Fibroblast of lung (primary cell): ENCODE results near the gene KCNH1. TPM values are rescaled to one million over a fixed set of nuclear protein-coding genes. Genes with fewer than 3 reads are reported as not detected.

Source experiments
- DNase-seq, 2 donors: peaks; one replicate each; pipeline versions ENCODE4 v3.0.0 to v3.0.0-alpha.2; 2010; ENCODE audit warnings: low read depth in 2 of 2
- H2AFZ ChIP-seq: 2 replicates; pipeline ENCODE4 v1.5.1; 2012; ENCODE audit warnings: low read length, control low read depth, inconsistent platforms
- H3K27ac ChIP-seq: 2 replicates; pipeline ENCODE4 v1.5.1; 2011; ENCODE audit warnings: low read length, control low read depth; ENCODE audit not compliant: insufficient read depth
- H3K27me3 ChIP-seq: 2 replicates; pipeline ENCODE4 v1.5.1; 2011; ENCODE audit warnings: mild to moderate bottlenecking, low read length; ENCODE audit not compliant: control insufficient read depth, insufficient read depth
- H3K36me3 ChIP-seq: 2 replicates; pipeline ENCODE4 v1.5.1; 2011; ENCODE audit warnings: low read length; ENCODE audit not compliant: control insufficient read depth, insufficient read depth
- H3K4me1 ChIP-seq: 2 replicates; pipeline ENCODE4 v1.5.1; 2011; ENCODE audit warnings: low read length; ENCODE audit not compliant: control insufficient read depth, insufficient read depth; ENCODE audit errors: extremely low read depth
- H3K4me2 ChIP-seq: 2 replicates; pipeline ENCODE4 v1.5.1; 2011; ENCODE audit warnings: low read length, control low read depth; ENCODE audit not compliant: insufficient read depth; ENCODE audit errors: extremely low read depth
- H3K4me3 ChIP-seq, 4 experiments: fragments of 200-600 bp in 1 of 4; sonication (generic) in 1 of 4; replicated peaks in 1 of 4; 2 replicates each; pipeline ENCODE4 v1.5.1; 2011 to 2016; ENCODE audit warnings: low read length in 4 of 4, low read depth in 3 of 4, mild to moderate bottlenecking in 3 of 4, control low read depth in 2 of 4, inconsistent platforms in 1 of 4, mixed read lengths in 1 of 4; ENCODE audit not compliant: insufficient read depth in 1 of 4; ENCODE audit errors: control extremely low read depth in 1 of 4
- H3K79me2 ChIP-seq: 2 replicates; pipeline ENCODE4 v1.5.1; 2012; ENCODE audit warnings: mild to moderate bottlenecking, low read length, inconsistent platforms; ENCODE audit not compliant: control insufficient read depth, insufficient read depth
- H3K9ac ChIP-seq: 2 replicates; pipeline ENCODE4 v1.5.1; 2011; ENCODE audit warnings: mild to moderate bottlenecking, low read length, control low read depth; ENCODE audit not compliant: insufficient read depth
- H3K9me3 ChIP-seq: 2 replicates; pipeline ENCODE4 v1.5.1; 2012; ENCODE audit warnings: low read depth, low read length; ENCODE audit not compliant: control insufficient read depth, insufficient read depth
- H4K20me1 ChIP-seq: 2 replicates; pipeline ENCODE4 v1.5.1; 2011; ENCODE audit warnings: low read length; ENCODE audit not compliant: control insufficient read depth, insufficient read depth; ENCODE audit errors: extremely low read depth
- CTCF ChIP-seq, 2 donors: IDR thresholded peaks in 1 of 2; conservative IDR thresholded peaks in 1 of 2; 1 replicate in 1 of 2; 2 replicates in 1 of 2; pipeline ENCODE4 v1.5.1; 2011 to 2012; ENCODE audit warnings: low read length in 2 of 2, control low read depth in 1 of 2, inconsistent platforms in 1 of 2, low read depth in 1 of 2, mild to moderate bottlenecking in 1 of 2
- EZH2 ChIP-seq: IDR thresholded peaks from 2 replicates; pipeline ENCODE4 v1.5.1; 2012; ENCODE audit warnings: low read length, control low read depth, mild to moderate bottlenecking; ENCODE audit errors: missing control alignments
- polyA plus RNA-seq, 2 donors: library from polyadenylated mRNA; depleted of rRNA in 1 of 2; stranded (reverse) in 1 of 2; unstranded in 1 of 2; fragments of >200 nt; gene quantifications; 2 replicates each; pipeline ENCODE4 v1.2.1, GENCODE V29; 2011 to 2012; ENCODE audit warnings: missing spikeins in 1 of 2
- total RNA-seq: library from RNA; depleted of rRNA; stranded (reverse); fragments of >200 nt; gene quantifications from 2 replicates; pipeline ENCODE4 v1.2.1, GENCODE V29; 2014

Gene KCNH1
- total and polyA plus RNA-seq, 2 donors (not counting 1 experiment from before 2014, with no cell fraction given) = 0.17 to 1.5 TPM

DNA sequence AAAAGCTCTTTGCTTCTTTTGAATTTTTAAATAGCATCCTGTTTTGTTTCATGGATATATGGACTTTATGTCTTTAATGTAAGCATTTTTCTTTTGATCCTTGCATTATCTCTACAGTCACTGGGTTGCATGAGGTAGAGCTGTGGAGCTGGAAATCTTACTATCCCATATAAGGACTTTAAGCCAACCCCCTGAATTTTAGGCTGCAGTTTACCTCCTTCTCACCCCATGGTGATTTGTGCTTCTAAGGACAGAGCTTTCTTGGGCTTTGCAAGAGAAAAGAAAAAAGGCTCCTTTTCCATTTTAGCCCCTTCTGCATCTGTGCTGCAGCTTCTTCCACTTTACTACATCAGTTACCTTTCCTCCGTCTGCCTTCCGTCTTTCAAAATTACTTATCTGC is 431.4 kb downstream of the KCNH1 start:
- Histone ChIP-seq H4K20me1 (no peaks in the 10 kb centered on the region), H3K36me3 (no peaks in the 10 kb centered on the region), H3K79me2 (no peaks in the 10 kb centered on the region), H3K4me3 (no peak overlapping the region), H2AFZ (no peak overlapping the region), H3K9me3 (no peaks in the 10 kb centered on the region), H3K27ac (no peak overlapping the region), H3K4me1 (no peaks in the 10 kb centered on the region), H3K9ac (no peak overlapping the region), H3K27me3 (no peaks in the 10 kb centered on the region), H3K4me2 (no peak overlapping the region)
- DNase-seq = no peak
- TF ChIP-seq CTCF (conservative IDR thresholded peaks at IDR 0.05 in 1 of 2, IDR thresholded peaks at IDR 0.05 in 1 of 2; ENCODE audit: low read depth in 1 of 2, low read length in 2 of 2) (no peak), EZH2 (no peak)

DNA sequence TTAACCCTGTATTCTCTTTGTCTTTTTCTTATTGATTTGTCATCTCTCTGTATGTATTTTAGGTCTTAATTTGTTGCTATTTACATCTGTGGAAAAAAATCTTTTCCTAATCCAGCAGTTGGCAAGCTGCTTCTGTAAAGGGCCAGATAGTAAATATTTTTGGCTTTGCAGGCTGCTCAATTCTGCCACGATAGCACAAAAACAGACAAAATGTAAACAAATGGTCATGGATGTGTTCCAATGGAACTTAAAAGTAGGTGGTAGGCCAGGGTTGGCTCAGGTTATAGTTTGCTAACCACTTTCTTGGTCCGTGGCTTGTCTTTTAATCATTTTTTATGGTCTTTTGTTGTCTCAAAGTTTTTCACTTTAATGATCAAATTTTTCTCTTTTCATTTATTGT is 433.4 kb downstream of the KCNH1 start:
- Histone ChIP-seq H3K4me1 (no peaks in the 10 kb centered on the region), H3K4me2 (no peak overlapping the region), H4K20me1 (no peaks in the 10 kb centered on the region), H3K9ac (no peak overlapping the region), H3K79me2 (no peaks in the 10 kb centered on the region), H3K9me3 (no peaks in the 10 kb centered on the region), H3K27me3 (no peaks in the 10 kb centered on the region), H3K4me3 (no peak overlapping the region), H3K27ac (no peak overlapping the region), H3K36me3 (no peaks in the 10 kb centered on the region), H2AFZ (no peak overlapping the region)
- peak; percentile 2 to 36 for DNase-seq
- no peak for TF ChIP-seq CTCF (conservative IDR thresholded peaks at IDR 0.05 in 1 of 2, IDR thresholded peaks at IDR 0.05 in 1 of 2; ENCODE audit: low read depth in 1 of 2, low read length in 2 of 2)
- TF ChIP-seq EZH2 = no peak

GRCh38 chr1:210700083-210700482 is 433.9 kb downstream of the KCNH1 start:
- H4K20me1 ChIP-seq = no peaks in the 10 kb centered on the region
- H3K4me3 ChIP-seq = no peak overlapping the region
- no peaks in the 10 kb centered on the region for H3K36me3 ChIP-seq
- H3K4me2 ChIP-seq = no peak overlapping the region
- no peaks in the 10 kb centered on the region for H3K9me3 ChIP-seq
- no peak overlapping the region for H3K27ac ChIP-seq
- no peak for DNase-seq
- no peaks in the 10 kb centered on the region for H3K27me3 ChIP-seq
- H3K79me2 ChIP-seq = no peaks in the 10 kb centered on the region
- no peaks in the 10 kb centered on the region for H3K4me1 ChIP-seq
- TF ChIP-seq CTCF (conservative IDR thresholded peaks at IDR 0.05 in 1 of 2, IDR thresholded peaks at IDR 0.05 in 1 of 2; ENCODE audit: low read depth in 1 of 2, low read length in 2 of 2) (no peak), EZH2 (no peak)
- no peak overlapping the region for H2AFZ ChIP-seq
- H3K9ac ChIP-seq = no peak overlapping the region
